A549 treated with AZD9567 at 1 μM for 4 hours (cell line): ENCODE results near the gene NFYA. TPM values are rescaled to one million over a fixed set of nuclear protein-coding genes. Genes with fewer than 3 reads are reported as not detected.

ENCODE experiments used
- total RNA-seq: library from RNA; stranded (reverse); fragments of 200-300 nt; extraction: Qiagen RNA extraction; gene quantifications from 5 replicates; pipeline ENCODE4 v1.2.3, GENCODE V29; 2022; ENCODE audit not compliant: insufficient read depth

NFYA gene
- 12.1 to 15.0 TPM (median 13.7 TPM) in 5 replicates for total RNA-seq

GRCh38 chr6:41072836-41073202 is at the start of gene NFYA:
Gene NFYA (plus strand): TSS chr6:41072974. CDS start chr6:41079090, 6,116 bp downstream.

GRCh38 chr6:41039060-41039998 is 33.4 kb upstream of the NFYA start, which contains the start of gene UNC5CL:
Gene UNC5CL (minus strand): TSS chr6:41039221. CDS start chr6:41035074, 4,147 bp downstream.

GRCh38 chr6:41042226-41043055 is 30.3 kb upstream of the NFYA start, which contains the start of gene TSPO2:
Gene TSPO2 (plus strand): TSS chr6:41042467. CDS start chr6:41042986, 519 bp downstream.

GRCh38 chr6:41053041-41053440 is 19.7 kb upstream of the NFYA start, which contains the start of gene APOBEC2:
Gene APOBEC2 (plus strand): TSS chr6:41053202. CDS start chr6:41053348, 146 bp downstream.

GRCh38 chr6:41071923-41072835 is 595 bp upstream of the NFYA start, which contains the start of gene OARD1:
Gene OARD1 (minus strand): TSS chr6:41072356. CDS start chr6:41071634, 722 bp downstream.

Other genes starting within 250 kb of the NFYA start
- 0.24 to 0.38 TPM (median 0.31 TPM) in 4 of 5 replicates, not detected in the other for gene UNC5CL, start 33.8 kb upstream of the NFYA start, total RNA-seq
- 0.13 TPM in 1 of 5 replicates, not detected in the others for gene TSPO2, start 30.5 kb upstream of the NFYA start, total RNA-seq
- not detected in 5 replicates for gene APOBEC2, start 19.8 kb upstream of the NFYA start, total RNA-seq
- 10.3 to 18.6 TPM (median 15.8 TPM) in 5 replicates for gene OARD1, start 618 bp upstream of the NFYA start, total RNA-seq
- not detected in 5 replicates for gene TREML1, start 81.4 kb downstream of the NFYA start, total RNA-seq
- 0.08 to 0.10 TPM in 2 of 5 replicates, not detected in the others for gene TREM2, start 90.1 kb downstream of the NFYA start, total RNA-seq
- gene TREML2, start 128.2 kb downstream of the NFYA start, total RNA-seq, result not detected in 5 replicates
- gene TREML4, start 155.4 kb downstream of the NFYA start, total RNA-seq, result 0.05 TPM in 1 of 5 replicates, not detected in the others
- gene TREM1, start 213.7 kb downstream of the NFYA start, total RNA-seq, result 0.10 to 0.34 TPM (median 0.19 TPM) in 3 of 5 replicates, not detected in the others